Colonic mucosa (tissue), 4 donors: Measurements from ENCODE around the gene TMEM263. TPM values are rescaled to one million over a fixed set of nuclear protein-coding genes. Genes with fewer than 3 reads are reported as not detected.

Experiments
- DNase-seq: peaks from one replicate; pipeline ENCODE4 v3.0.0-alpha.2; 2020
- H3K27ac ChIP-seq: fragments of 200-600 bp; one replicate; pipeline ENCODE4 v1.8.0; 2021
- H3K27me3 ChIP-seq: fragments of 200-600 bp; one replicate; pipeline ENCODE4 v1.8.0; 2021
- H3K36me3 ChIP-seq: fragments of 200-600 bp; one replicate; pipeline ENCODE4 v1.8.0; 2021
- H3K4me1 ChIP-seq: fragments of 200-600 bp; one replicate; pipeline ENCODE4 v1.8.0; 2021; ENCODE audit warnings: mild to moderate bottlenecking
- H3K4me3 ChIP-seq: fragments of 200-600 bp; one replicate; pipeline ENCODE4 v1.8.0; 2021
- H3K9ac ChIP-seq, 2 donors: one replicate each; pipeline ENCODE4 v1.7.0; 2013; ENCODE audit warnings: control low read depth in 2 of 2, low read depth in 2 of 2, low read length in 2 of 2
- H3K9me3 ChIP-seq: fragments of 200-600 bp; one replicate; pipeline ENCODE4 v1.8.0; 2021
- CTCF ChIP-seq: fragments of 200-600 bp; IDR thresholded peaks from one replicate; pipeline ENCODE4 v1.8.0; 2022; ENCODE audit warnings: antibody characterized with exemption, mild to moderate bottlenecking
- intact Hi-C: fragments of 100-400 bp; cut with DNase I; formaldehyde crosslinking; loops from one replicate; pipeline ENCODE4 v1.14.1; 2022
- total RNA-seq, 2 donors: library from RNA; stranded (reverse); fragmentation: NEBNext Ultra II Directional in 1 of 2; extraction: Animal tissue kit (Norgen Biotek cat#: 25700) in 1 of 2; gene quantifications; one replicate each; pipeline ENCODE4 v1.2.1, GENCODE V29; 2021
- donor health status: healthy.
- donor health status: DM: no; HTN: no; CAD: no.
- donor health status: DM: no; HTN: no; CAD: no.

TMEM263 gene
- total RNA-seq, 2 donors from 2014 or later, result 29.6 to 41.9 TPM

- Histone ChIP-seq H3K27me3 (no peaks in the 10 kb centered on the region), H3K4me3 (peak overlapping the region; percentile 79), H3K4me1 (peaks cover 5% of the 10 kb centered on the region), H3K27ac (no peak overlapping the region), H3K9ac (no peak overlapping the region), H3K36me3 (no peaks in the 10 kb centered on the region), H3K9me3 (no peaks in the 10 kb centered on the region)
- no peak for DNase-seq
- intact Hi-C loops, result no loop called here
- TF ChIP-seq CTCF, result no peak
These were observed 1.9 kb downstream of the TMEM263 start for GRCh38 chr12:106957583-106957982.

- intact Hi-C loops, result no loop called here
- Histone ChIP-seq H3K27ac (no peak overlapping the region), H3K4me3 (no peak overlapping the region), H3K9me3 (no peaks in the 10 kb centered on the region), H3K27me3 (no peaks in the 10 kb centered on the region), H3K36me3 (no peaks in the 10 kb centered on the region), H3K9ac (no peak overlapping the region), H3K4me1 (peaks cover 5% of the 10 kb centered on the region)
- DNase-seq, result no peak
- no peak for TF ChIP-seq CTCF
These were observed 4.7 kb downstream of the TMEM263 start for GRCh38 chr12:106960443-106960842.

GRCh38 chr12:106962286-106962685 is 6.6 kb downstream of the TMEM263 start:
- DNase-seq, result no peak
- no peaks in the 10 kb centered on the region for H3K9me3 ChIP-seq
- no peak overlapping the region for H3K9ac ChIP-seq
- H3K4me1 ChIP-seq, result peaks cover 5% of the 10 kb centered on the region
- H3K27me3 ChIP-seq, result no peaks in the 10 kb centered on the region
- H3K4me3 ChIP-seq, result no peak overlapping the region
- no peaks in the 10 kb centered on the region for H3K36me3 ChIP-seq
- H3K27ac ChIP-seq, result no peak overlapping the region
- intact Hi-C loops, result no loop called here
- TF ChIP-seq CTCF, result no peak

GRCh38 chr12:106964526-106964925 is 8.8 kb downstream of the TMEM263 start:
- Histone ChIP-seq H3K9ac (no peak overlapping the region), H3K4me1 (no peaks in the 10 kb centered on the region), H3K9me3 (no peaks in the 10 kb centered on the region), H3K4me3 (no peak overlapping the region), H3K27me3 (no peaks in the 10 kb centered on the region), H3K27ac (no peak overlapping the region), H3K36me3 (no peaks in the 10 kb centered on the region)
- intact Hi-C loops, result no loop called here
- no peak for TF ChIP-seq CTCF
- no peak for DNase-seq

- no peaks in the 10 kb centered on the region for H3K9me3 ChIP-seq
- DNase-seq, result no peak
- H3K9ac ChIP-seq, result no peak overlapping the region
- intact Hi-C loops, result no loop called here
- no peak overlapping the region for H3K4me3 ChIP-seq
- TF ChIP-seq CTCF, result no peak
- H3K4me1 ChIP-seq, result no peaks in the 10 kb centered on the region
- no peaks in the 10 kb centered on the region for H3K36me3 ChIP-seq
- H3K27ac ChIP-seq, result no peak overlapping the region
- H3K27me3 ChIP-seq, result no peaks in the 10 kb centered on the region
These were observed 15.4 kb downstream of the TMEM263 start for GRCh38 chr12:106971065-106971464.

GRCh38 chr12:106973545-106973944 is 17.8 kb downstream of the TMEM263 start:
- intact Hi-C loops, result no loop called here
- Histone ChIP-seq H3K9me3 (no peaks in the 10 kb centered on the region), H3K27ac (no peak overlapping the region)

More at GRCh38 chr12:106973545-106973944, 17.8 kb downstream of the TMEM263 start:
- Histone ChIP-seq H3K9ac (no peak overlapping the region), H3K27me3 (no peaks in the 10 kb centered on the region), H3K4me1 (no peaks in the 10 kb centered on the region), H3K4me3 (no peak overlapping the region), H3K36me3 (no peaks in the 10 kb centered on the region)
- DNase-seq, result no peak
- TF ChIP-seq CTCF, result no peak
